Activated effector memory CD4-positive, alpha-beta T cell treated with Interleukin-2 at 50 U/mL for 16 hours (primary cell): ENCODE data around the gene TRIM63.

Experiments
- DNase-seq: peaks from one replicate; pipeline ENCODE4 v3.0.0-alpha.2; 2020

Gene TRIM63

GRCh38 chr1:26012864-26013263 lies 54.6 kb downstream of the TRIM63 start:
- no peak for DNase-seq

GRCh38 chr1:26010825-26011224 lies 56.6 kb downstream of the TRIM63 start:
- no peak for DNase-seq

GRCh38 chr1:26009796-26010447 lies 57.5 kb downstream of the TRIM63 start:
- DNase-seq = no peak

- DNase-seq = no peak
Observed at GRCh38 chr1:26006710-26007109, 60.7 kb downstream of the TRIM63 start.

GRCh38 chr1:26005434-26006105 lies 61.9 kb downstream of the TRIM63 start:
- DNase-seq = no peak

GRCh38 chr1:26003756-26004155 lies 63.7 kb downstream of the TRIM63 start:
- no peak for DNase-seq

- DNase-seq = no peak
Observed at GRCh38 chr1:26003262-26003661, 64.2 kb downstream of the TRIM63 start.
